ENCODE measurements around the gene DALRD3.

DALRD3 gene

DNA sequence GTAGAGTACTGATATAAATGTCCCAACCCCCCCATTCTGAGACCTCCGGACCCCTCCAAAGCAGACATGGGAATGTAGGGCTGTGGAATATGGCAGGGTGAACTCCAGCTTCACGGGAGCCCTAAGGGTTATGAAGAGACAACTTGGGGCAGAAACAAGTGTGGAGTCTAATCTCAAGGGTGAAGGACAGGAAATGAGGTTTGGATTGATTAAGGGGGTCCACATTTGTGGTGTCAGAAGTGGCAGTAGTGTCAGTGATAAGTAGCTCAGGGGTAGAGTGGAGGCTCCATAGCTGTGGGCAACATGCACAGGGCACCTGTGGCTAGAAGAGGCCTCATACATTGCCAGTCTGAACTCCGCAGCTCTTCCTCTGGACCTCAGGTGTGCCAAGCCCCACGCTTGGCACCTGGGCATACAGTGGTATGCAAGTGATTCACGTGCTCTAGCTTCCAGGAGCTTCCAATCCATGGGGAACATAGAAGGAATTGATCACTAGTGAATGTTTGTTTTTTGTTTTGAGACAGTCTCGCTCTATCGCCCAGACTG, 32.5 kb downstream of the DALRD3 start:
- DNase-seq (ENCODE audit: low spot score): no peak
- TF ChIP-seq, protein P1, sequence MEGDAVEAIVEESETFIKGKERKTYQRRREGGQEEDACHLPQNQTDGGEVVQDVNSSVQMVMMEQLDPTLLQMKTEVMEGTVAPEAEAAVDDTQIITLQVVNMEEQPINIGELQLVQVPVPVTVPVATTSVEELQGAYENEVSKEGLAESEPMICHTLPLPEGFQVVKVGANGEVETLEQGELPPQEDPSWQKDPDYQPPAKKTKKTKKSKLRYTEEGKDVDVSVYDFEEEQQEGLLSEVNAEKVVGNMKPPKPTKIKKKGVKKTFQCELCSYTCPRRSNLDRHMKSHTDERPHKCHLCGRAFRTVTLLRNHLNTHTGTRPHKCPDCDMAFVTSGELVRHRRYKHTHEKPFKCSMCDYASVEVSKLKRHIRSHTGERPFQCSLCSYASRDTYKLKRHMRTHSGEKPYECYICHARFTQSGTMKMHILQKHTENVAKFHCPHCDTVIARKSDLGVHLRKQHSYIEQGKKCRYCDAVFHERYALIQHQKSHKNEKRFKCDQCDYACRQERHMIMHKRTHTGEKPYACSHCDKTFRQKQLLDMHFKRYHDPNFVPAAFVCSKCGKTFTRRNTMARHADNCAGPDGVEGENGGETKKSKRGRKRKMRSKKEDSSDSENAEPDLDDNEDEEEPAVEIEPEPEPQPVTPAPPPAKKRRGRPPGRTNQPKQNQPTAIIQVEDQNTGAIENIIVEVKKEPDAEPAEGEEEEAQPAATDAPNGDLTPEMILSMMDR (IDR thresholded peaks at IDR 0.05): no peak
- Histone ChIP-seq H3K27ac (no peak overlapping the region), H3K4me3 (no peak overlapping the region)

DNA sequence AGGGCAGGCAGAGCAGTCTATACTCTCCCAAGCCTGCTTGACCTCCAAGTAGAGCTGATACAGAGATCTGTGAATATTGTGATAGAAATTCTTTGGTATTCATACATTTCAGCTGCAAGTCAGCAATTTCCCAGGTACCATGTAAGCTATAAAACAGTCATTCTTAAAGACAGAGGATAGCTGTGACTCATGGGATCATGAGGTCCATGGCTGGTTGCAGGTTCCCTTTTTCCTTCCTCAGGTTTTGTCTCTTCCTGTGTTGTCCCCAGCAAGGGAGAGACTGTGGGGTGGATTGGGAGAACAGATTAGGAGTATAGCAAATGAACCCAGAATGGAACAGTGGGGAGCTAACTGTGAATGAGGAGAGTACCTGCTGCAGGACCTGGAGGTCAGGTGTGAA, 33.7 kb downstream of the DALRD3 start:
- Histone ChIP-seq H3K4me3 (no peak overlapping the region), H3K27ac (no peak overlapping the region)
- DNase-seq (ENCODE audit: low spot score): no peak
- TF ChIP-seq, protein P1 (IDR thresholded peaks at IDR 0.05): no peak

DNA sequence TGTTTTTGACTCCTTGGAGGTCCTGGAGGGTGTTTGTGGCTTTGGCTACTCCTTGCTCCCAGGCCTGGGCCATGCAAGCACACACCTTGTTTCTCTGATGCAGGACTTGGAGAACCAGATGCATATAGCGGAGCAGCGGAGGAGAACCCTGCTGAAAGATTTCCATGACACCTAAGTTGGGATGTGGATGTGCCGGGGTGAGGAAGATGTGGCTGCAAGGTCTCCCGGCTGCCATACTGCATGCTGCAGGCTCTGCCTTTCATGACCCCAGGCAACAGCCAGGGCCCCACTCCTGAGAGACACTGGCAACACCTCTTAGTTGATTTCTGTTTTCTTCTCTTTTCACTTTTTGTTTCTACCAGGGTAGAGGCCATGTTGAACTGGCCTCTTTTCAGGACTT, 35.3 kb downstream of the DALRD3 start:
- TF ChIP-seq, protein P1 (IDR thresholded peaks at IDR 0.05): no peak
- Histone ChIP-seq H3K27ac (no peak overlapping the region), H3K4me3 (no peak overlapping the region)
- no peak for DNase-seq (ENCODE audit: low spot score)

DNA sequence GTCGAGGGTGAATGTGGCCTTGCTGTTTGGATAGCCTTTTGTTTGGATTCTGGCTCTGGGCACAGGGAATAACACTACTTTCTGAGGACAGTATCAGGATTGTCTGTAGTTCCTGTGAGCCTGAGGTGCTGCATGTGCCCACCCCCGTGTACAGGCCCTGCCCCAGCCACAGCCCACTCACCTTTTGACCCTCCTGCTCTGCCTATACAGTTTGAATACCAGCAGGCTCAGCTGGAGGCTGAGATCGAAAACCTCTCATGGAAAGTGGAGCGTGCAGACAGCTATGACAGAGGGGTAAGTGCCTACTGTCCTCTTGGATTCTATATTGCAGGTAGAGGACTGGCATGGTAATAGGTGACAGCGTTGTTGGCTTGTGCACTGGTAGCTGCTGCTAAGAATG, 35.7 kb downstream of the DALRD3 start:
- Histone ChIP-seq H3K27ac (no peak overlapping the region), H3K4me3 (no peak overlapping the region)
- TF ChIP-seq, protein P1 (IDR thresholded peaks at IDR 0.05): no peak
- DNase-seq (ENCODE audit: low spot score): no peak

DNA sequence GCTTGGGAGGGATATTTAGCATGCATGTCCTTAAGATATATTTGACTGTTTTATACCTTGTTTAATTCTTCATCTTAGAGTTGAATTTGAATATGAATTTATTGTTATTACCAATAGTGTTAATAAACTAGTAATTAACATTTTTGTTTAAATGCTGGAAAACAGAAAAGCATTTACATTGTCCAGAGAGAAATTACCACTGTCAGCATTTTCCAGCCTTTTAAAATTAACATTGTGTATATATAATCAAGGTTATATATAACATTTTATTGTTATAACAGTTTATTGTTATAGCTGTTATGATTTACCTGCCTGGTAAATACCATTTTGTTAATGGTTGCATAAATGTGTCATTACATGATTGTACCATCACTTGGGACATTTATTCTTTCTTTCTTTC, 36.4 kb downstream of the DALRD3 start:
- Histone ChIP-seq H3K4me3 (no peak overlapping the region), H3K27ac (no peak overlapping the region)
- TF ChIP-seq, protein P1 (IDR thresholded peaks at IDR 0.05): no peak
- DNase-seq (ENCODE audit: low spot score): no peak

DNA sequence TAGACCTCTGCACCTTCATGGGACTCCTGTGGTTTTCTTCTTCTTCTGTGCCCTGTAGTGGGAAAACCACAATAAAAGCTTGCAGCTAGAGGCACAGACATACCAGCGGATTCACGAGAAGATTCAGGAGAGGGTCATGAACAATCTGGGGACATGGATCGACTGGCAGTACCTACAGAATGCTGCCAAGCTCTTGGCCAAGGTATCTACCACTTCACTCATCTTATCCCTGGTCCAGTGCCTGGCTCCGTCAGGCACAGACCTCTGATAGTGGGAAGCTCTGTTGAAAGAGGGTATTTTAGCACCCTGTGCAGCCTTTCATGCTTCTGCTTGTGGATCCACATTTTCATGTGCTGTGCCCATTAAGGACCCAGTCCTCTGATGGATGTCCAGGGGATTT, 38.1 kb downstream of the DALRD3 start:
- no peak for DNase-seq (ENCODE audit: low spot score)
- no peak overlapping the region for H3K27ac ChIP-seq
- H3K4me3 ChIP-seq: no peak overlapping the region
- TF ChIP-seq, protein P1 (IDR thresholded peaks at IDR 0.05): no peak

DNA sequence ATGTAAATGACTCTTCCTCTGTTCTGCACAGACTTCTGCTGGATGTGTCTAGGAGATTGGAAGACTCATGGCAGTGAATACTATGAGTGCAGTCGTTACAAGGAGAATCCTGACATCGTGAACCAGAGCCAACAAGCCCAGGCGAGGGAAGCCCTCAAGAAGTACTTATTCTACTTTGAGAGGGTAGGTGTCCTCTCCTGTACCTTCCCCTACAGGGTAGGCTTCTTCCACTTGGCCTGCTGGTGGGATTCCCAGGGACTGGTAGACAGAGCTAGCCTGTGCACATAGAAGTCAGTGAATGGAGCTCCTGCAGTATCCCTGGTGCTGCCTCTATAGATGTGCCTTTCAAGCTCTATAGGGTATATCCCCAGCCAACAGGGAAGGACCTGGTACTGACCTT, 38.9 kb downstream of the DALRD3 start:
- TF ChIP-seq, protein P1 (IDR thresholded peaks at IDR 0.05): no peak
- no peak overlapping the region for H3K27ac ChIP-seq
- H3K4me3 ChIP-seq: no peak overlapping the region
- DNase-seq (ENCODE audit: low spot score): no peak

All from coronary artery (tissue), 2 donors.